H9 (cell line): ENCODE results near the gene CCNY. TPM values are rescaled to one million over a fixed set of nuclear protein-coding genes. Genes with fewer than 3 reads are reported as not detected.

Source experiments
- DNase-seq: peaks from one replicate; pipeline ENCODE4 v3.0.0-alpha.2; 2017
- H2AFZ ChIP-seq: one replicate; pipeline ENCODE4 v1.6.1; 2013; ENCODE audit warnings: mild to moderate bottlenecking, low read length, control low read depth, moderate library complexity
- H2AK5ac ChIP-seq: 2 replicates; pipeline ENCODE4 v1.6.1; 2013; ENCODE audit warnings: low read length, control low read depth, mixed read lengths; ENCODE audit not compliant: insufficient read length
- H2BK120ac ChIP-seq: one replicate; pipeline ENCODE4 v1.6.1; 2013; ENCODE audit warnings: low read depth, mild to moderate bottlenecking, low read length, control low read depth, inconsistent platforms; ENCODE audit not compliant: poor library complexity, severe bottlenecking
- H2BK12ac ChIP-seq: 2 replicates; pipeline ENCODE4 v1.6.1; 2013; ENCODE audit warnings: low read length, control low read depth, mixed read lengths, low read depth; ENCODE audit not compliant: insufficient read length
- H2BK15ac ChIP-seq: 2 replicates; pipeline ENCODE4 v1.6.1; 2013; ENCODE audit warnings: low read depth, low read length, control low read depth
- H2BK20ac ChIP-seq: one replicate; pipeline ENCODE4 v1.6.1; 2013; ENCODE audit warnings: low read depth, mild to moderate bottlenecking, low read length, control low read depth, inconsistent platforms; ENCODE audit not compliant: poor library complexity, severe bottlenecking
- H2BK5ac ChIP-seq: 2 replicates; pipeline ENCODE4 v1.6.1; 2013; ENCODE audit warnings: low read length, control low read depth, mixed read lengths; ENCODE audit not compliant: insufficient read length
- H3K14ac ChIP-seq: 2 replicates; pipeline ENCODE4 v1.6.1; 2013; ENCODE audit warnings: low read length, control low read depth; ENCODE audit not compliant: insufficient read depth
- H3K18ac ChIP-seq: 2 replicates; pipeline ENCODE4 v1.6.1; 2013; ENCODE audit warnings: low read depth, mild to moderate bottlenecking, mixed read lengths, low read length, control low read depth; ENCODE audit not compliant: insufficient read length
- H3K23ac ChIP-seq: 2 replicates; pipeline ENCODE4 v1.6.1; 2013; ENCODE audit warnings: low read length, control low read depth, mixed read lengths, low read depth; ENCODE audit not compliant: insufficient read length
- H3K23me2 ChIP-seq: 2 replicates; pipeline ENCODE4 v1.6.1; 2013; ENCODE audit warnings: low read depth, mild to moderate bottlenecking, mixed read lengths, low read length, control low read depth; ENCODE audit not compliant: insufficient read length, poor library complexity, severe bottlenecking
- H3K27ac ChIP-seq: 2 replicates; pipeline ENCODE4 v1.5.1; 2013; ENCODE audit warnings: low read length, control low read depth, mixed read lengths, low read depth; ENCODE audit not compliant: insufficient read length
- H3K27me3 ChIP-seq: 2 replicates; pipeline ENCODE4 v1.6.1; 2013; ENCODE audit warnings: low read length, control low read depth, inconsistent platforms; ENCODE audit not compliant: insufficient read depth
- H3K4ac ChIP-seq: 2 replicates; pipeline ENCODE4 v1.6.1; 2013; ENCODE audit warnings: low read depth, mild to moderate bottlenecking, control low read depth, inconsistent platforms, low read length, moderate library complexity
- H3K4me1 ChIP-seq: 2 replicates; pipeline ENCODE4 v1.6.1; 2013; ENCODE audit warnings: low read length, control low read depth, inconsistent platforms; ENCODE audit not compliant: insufficient read depth
- H3K4me2 ChIP-seq: 2 replicates; pipeline ENCODE4 v1.6.1; 2013; ENCODE audit warnings: low read length, control low read depth, mixed read lengths; ENCODE audit not compliant: insufficient read length, insufficient read depth
- H3K56ac ChIP-seq: 2 replicates; pipeline ENCODE4 v1.6.1; 2013; ENCODE audit warnings: low read depth, mild to moderate bottlenecking, mixed read lengths, low read length, control low read depth; ENCODE audit not compliant: insufficient read length
- H3K79me1 ChIP-seq: 2 replicates; pipeline ENCODE4 v1.6.1; 2013; ENCODE audit warnings: low read depth, mild to moderate bottlenecking, moderate library complexity, low read length, control low read depth, inconsistent platforms; ENCODE audit not compliant: insufficient read depth, poor library complexity, severe bottlenecking
- H3K79me2 ChIP-seq: 2 replicates; pipeline ENCODE4 v1.6.1; 2013; ENCODE audit warnings: low read length, control low read depth, inconsistent platforms; ENCODE audit not compliant: insufficient read depth
- H3K9ac ChIP-seq: 2 replicates; pipeline ENCODE4 v1.6.1; 2013; ENCODE audit warnings: low read length, control low read depth, mixed read lengths; ENCODE audit not compliant: insufficient read length; ENCODE audit errors: extremely low read depth
- H3K9me3 ChIP-seq: one replicate; pipeline ENCODE4 v1.6.1; 2013; ENCODE audit warnings: low read depth, low read length, inconsistent platforms; ENCODE audit not compliant: control insufficient read depth
- H3T11ph ChIP-seq: one replicate; pipeline ENCODE4 v1.6.1; 2013; ENCODE audit warnings: mild to moderate bottlenecking, low read length, control low read depth, inconsistent platforms
- H4K20me1 ChIP-seq: one replicate; pipeline ENCODE4 v1.6.1; 2013; ENCODE audit not compliant: control insufficient read depth, insufficient read length, insufficient read depth
- H4K5ac ChIP-seq: 2 replicates; pipeline ENCODE4 v1.6.1; 2013; ENCODE audit warnings: low read depth, mild to moderate bottlenecking, mixed read lengths, low read length, control low read depth; ENCODE audit not compliant: insufficient read length
- H4K8ac ChIP-seq: replicated peaks from 2 replicates; pipeline ENCODE4 v1.6.1; 2013; ENCODE audit warnings: low read length, control low read depth, mixed read lengths, low read depth; ENCODE audit not compliant: insufficient read length
- H4K91ac ChIP-seq: 2 replicates; pipeline ENCODE4 v1.6.1; 2013; ENCODE audit warnings: low read depth, mild to moderate bottlenecking, moderate library complexity, mixed read lengths, low read length, control low read depth; ENCODE audit not compliant: insufficient read length
- H3K27ac Mint-ChIP-seq, 3 experiments: 2 replicates in 2 of 3; 3 replicates in 1 of 3; pipeline ENCODE4 v1.8.0; 2020 to 2021; ENCODE audit warnings: mixed read lengths in 3 of 3, mild to moderate bottlenecking in 1 of 3, moderate library complexity in 1 of 3
- H3K27me3 Mint-ChIP-seq: 2 replicates; pipeline ENCODE4 v1.8.0; 2021; ENCODE audit warnings: low read depth, mild to moderate bottlenecking, moderate library complexity, mixed read lengths
- H3K36me3 Mint-ChIP-seq, 3 experiments: 2 replicates in 2 of 3; 3 replicates in 1 of 3; pipeline ENCODE4 v1.8.0; 2020 to 2021; ENCODE audit warnings: low read depth in 3 of 3, mixed read lengths in 3 of 3; ENCODE audit not compliant: insufficient read depth in 1 of 3
- H3K4me1 Mint-ChIP-seq, 2 experiments: 2 replicates each; pipeline ENCODE4 v1.8.0; 2020; ENCODE audit warnings: mixed read lengths in 2 of 2
- H3K4me3 Mint-ChIP-seq, 2 experiments: 2 replicates in 1 of 2; 3 replicates in 1 of 2; pipeline ENCODE4 v1.8.0; 2020 to 2021; ENCODE audit warnings: mild to moderate bottlenecking in 2 of 2, mixed read lengths in 2 of 2, moderate library complexity in 1 of 2
- H3K9me3 Mint-ChIP-seq, 2 experiments: 2 replicates in 1 of 2; 3 replicates in 1 of 2; pipeline ENCODE4 v1.8.0; 2020; ENCODE audit warnings: mild to moderate bottlenecking in 2 of 2, mixed read lengths in 2 of 2, moderate library complexity in 1 of 2
- WGBS: extraction: QIAGEN DNeasy Blood & Tissue Kit; methylation state at CpG from one replicate; pipeline ENCODE4 v1.1.7; 2013; ENCODE audit warnings: missing lambda C conversion rate, low lambda C conversion rate, mixed read lengths; ENCODE audit not compliant: insufficient read length; ENCODE audit errors: extremely low coverage; 5-methylcytosine and 5-hydroxymethylcytosine counted together
- total RNA-seq: library from RNA; stranded (reverse); gene quantifications from 2 replicates; pipeline ENCODE4 v1.2.1, GENCODE V29; 2021
- TF ChIP-seq, protein P1 (sequence below): fragments of 200-600 bp; sonication (generic); conservative IDR thresholded peaks from 3 replicates; pipeline ENCODE4 v1.8.0; 2021; ENCODE audit warnings: antibody characterized with exemption, mild to moderate bottlenecking

Gene CCNY
- total RNA-seq, 1 experiment from 2014 or later, result 62.1 TPM

DNA sequence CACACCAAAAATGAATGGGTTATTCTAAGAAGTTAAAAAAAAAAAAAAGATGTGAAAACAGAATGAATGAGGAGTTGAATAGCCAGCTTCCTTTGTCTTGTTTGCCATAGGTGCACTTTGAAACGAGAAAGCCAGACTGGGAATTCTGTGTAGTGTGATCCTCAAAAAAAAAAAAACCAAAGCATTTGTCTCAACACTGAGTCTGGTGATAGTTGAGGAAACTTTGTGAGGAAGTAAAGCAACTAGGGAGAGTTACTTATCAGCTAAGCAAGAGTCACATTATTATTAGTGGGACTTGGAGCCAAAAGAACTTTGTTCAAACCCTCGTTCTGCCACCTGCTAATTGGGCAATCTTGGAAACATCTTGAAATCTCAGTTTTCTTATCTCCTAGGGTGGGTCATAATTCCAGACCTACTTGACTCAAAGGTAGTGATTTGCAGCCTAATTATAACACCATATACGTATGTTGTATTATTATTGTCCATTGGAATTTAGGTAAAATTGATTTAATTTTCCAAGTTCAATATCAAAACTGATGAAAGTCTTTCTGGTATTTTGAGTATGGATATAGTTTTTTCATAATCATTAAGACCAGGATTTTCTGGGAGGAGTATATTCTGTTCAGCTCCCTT, 169.0 kb downstream of the CCNY start:
- H2AK5ac ChIP-seq, result no peak overlapping the region
- H4K5ac ChIP-seq, result no peak overlapping the region
- Mint-ChIP-seq H3K27ac (no peak overlapping the region; a peak in 1 of 7 replicates), H3K27me3 (no peaks in the 10 kb centered on the region), H3K36me3 (0 out of 7 replicates have a peak, but pooled peaks cover 0 to under 1% (median 0%) of the 10 kb centered on the region in 3 experiments), H3K9me3 (no peaks in the 10 kb centered on the region), H3K4me1 (peaks cover 22 to 28% of the 10 kb centered on the region in 2 experiments), H3K4me3 (no peak overlapping the region)
- no peak overlapping the region for H3K27ac ChIP-seq
- no peak overlapping the region for H2AFZ ChIP-seq
- no peak for DNase-seq
- no peak overlapping the region for H2BK12ac ChIP-seq
- H2BK15ac ChIP-seq, result no peak overlapping the region
- no peaks in the 10 kb centered on the region for H4K20me1 ChIP-seq
- no peak overlapping the region for H4K91ac ChIP-seq
- no peak overlapping the region for H3K18ac ChIP-seq
- no peak overlapping the region for H3K23ac ChIP-seq
- H3K9ac ChIP-seq, result no peak overlapping the region
- H3K4me1 ChIP-seq, result peaks cover 3% of the 10 kb centered on the region; the same call in 1 of the 2 replicates
- H3K23me2 ChIP-seq, result no peaks in the 10 kb centered on the region
- no peak overlapping the region for H2BK5ac ChIP-seq
- H3K56ac ChIP-seq, result no peak overlapping the region
- no CpG with 5 or more reads among the region's 3 CpGs for WGBS
- H3K79me1 ChIP-seq, result no peaks in the 10 kb centered on the region
- no peak overlapping the region for H2BK20ac ChIP-seq
- H3K79me2 ChIP-seq, result no peaks in the 10 kb centered on the region
- no peak overlapping the region for H4K8ac ChIP-seq
- no peak overlapping the region for H3K4ac ChIP-seq
- no peak overlapping the region for H3T11ph ChIP-seq
- no peak overlapping the region for H3K4me2 ChIP-seq
- TF ChIP-seq, protein P1, sequence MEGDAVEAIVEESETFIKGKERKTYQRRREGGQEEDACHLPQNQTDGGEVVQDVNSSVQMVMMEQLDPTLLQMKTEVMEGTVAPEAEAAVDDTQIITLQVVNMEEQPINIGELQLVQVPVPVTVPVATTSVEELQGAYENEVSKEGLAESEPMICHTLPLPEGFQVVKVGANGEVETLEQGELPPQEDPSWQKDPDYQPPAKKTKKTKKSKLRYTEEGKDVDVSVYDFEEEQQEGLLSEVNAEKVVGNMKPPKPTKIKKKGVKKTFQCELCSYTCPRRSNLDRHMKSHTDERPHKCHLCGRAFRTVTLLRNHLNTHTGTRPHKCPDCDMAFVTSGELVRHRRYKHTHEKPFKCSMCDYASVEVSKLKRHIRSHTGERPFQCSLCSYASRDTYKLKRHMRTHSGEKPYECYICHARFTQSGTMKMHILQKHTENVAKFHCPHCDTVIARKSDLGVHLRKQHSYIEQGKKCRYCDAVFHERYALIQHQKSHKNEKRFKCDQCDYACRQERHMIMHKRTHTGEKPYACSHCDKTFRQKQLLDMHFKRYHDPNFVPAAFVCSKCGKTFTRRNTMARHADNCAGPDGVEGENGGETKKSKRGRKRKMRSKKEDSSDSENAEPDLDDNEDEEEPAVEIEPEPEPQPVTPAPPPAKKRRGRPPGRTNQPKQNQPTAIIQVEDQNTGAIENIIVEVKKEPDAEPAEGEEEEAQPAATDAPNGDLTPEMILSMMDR, result no peak
- H3K27me3 ChIP-seq, result no peaks in the 10 kb centered on the region
- H3K9me3 ChIP-seq, result no peaks in the 10 kb centered on the region
- H3K14ac ChIP-seq, result no peak overlapping the region
- H2BK120ac ChIP-seq, result no peak overlapping the region
